GM12892 (cell line): ENCODE measurements around the gene EML6.

Experiments used
- POLR2A ChIP-seq: IDR thresholded peaks from 2 replicates; pipeline ENCODE4 v1.6.1; 2011; ENCODE audit warnings: low read depth, low read length, control low read depth
- POLR2AphosphoS5 ChIP-seq: IDR thresholded peaks from 2 replicates; pipeline ENCODE4 v1.6.1; 2011; ENCODE audit warnings: low read depth, low read length, control low read depth
- TAF1 ChIP-seq: IDR thresholded peaks from 2 replicates; pipeline ENCODE4 v1.6.1; 2011; ENCODE audit warnings: low read depth, mild to moderate bottlenecking, control low read depth, low read length, borderline replicate concordance

- TF ChIP-seq POLR2A (no peak), POLR2AphosphoS5 (no peak), TAF1 (no peak)
Observed at GRCh38 chr2:54752439-54752838, 29.0 kb downstream of the EML6 start.
